K562 (cell line): ENCODE data around the gene HIVEP3. TPM values are rescaled to one million over a fixed set of nuclear protein-coding genes. Genes with fewer than 3 reads are reported as not detected.

Source experiments
- ATAC-seq: fragments of 200-7000 bp; cut with Tn5 transposase; 3 replicates; pipeline ENCODE4 v1.9.1; 2020; ENCODE audit warnings: moderate library complexity
- BruUV-seq: library from RNA; stranded (reverse); fragments of 400-500 nt; replicated peaks from 2 replicates; lab custom pipeline; 2021; lab: Mats Ljungman, UMichigan
- CTCF ChIA-PET: fragments of 300-600 bp; formaldehyde crosslinking; extraction: SDS; loops from one replicate; lab custom pipeline; 2021; ENCODE audit warnings: low intra/inter-chr PET ratio; lab: Yijun Ruan, JAX
- POLR2A ChIA-PET: fragments of 300-600, 350-650 bp; sonication (Branson Sonifier 250); formaldehyde crosslinking; extraction: SDS; loops from one replicate; lab custom pipeline; 2021; ENCODE audit warnings: antibody characterized with exemption, inconsistent platforms; lab: Yijun Ruan, JAX
- DNase-seq, 4 experiments: peaks; one replicate each; pipeline versions ENCODE4 v3.0.0 to v3.0.0-alpha.2; 2011 to 2018; ENCODE audit warnings: low spot score in 3 of 4, mixed read lengths in 3 of 4; ENCODE audit errors: extremely low read depth in 1 of 4
- FAIRE-seq: peaks from 2 replicates; lab custom pipeline; 2011; peaks lifted over from hg19 to GRCh38; lab: Jason Lieb, UNC
- H2AFZ ChIP-seq: 2 replicates; pipeline ENCODE4 v1.6.0; 2011; ENCODE audit warnings: low read depth, low read length, control low read depth, inconsistent platforms
- H3K27ac ChIP-seq: fragments of 200-600 bp; 3 replicates; pipeline ENCODE4 v1.8.0; 2011; ENCODE audit warnings: low read depth, mild to moderate bottlenecking, control low read depth, inconsistent platforms, low read length, moderate library complexity, mixed read lengths; ENCODE audit errors: extremely low read depth
- H3K27me3 ChIP-seq, 2 experiments: fragments of 300-600 bp in 1 of 2; 2 replicates in 1 of 2; 3 replicates in 1 of 2; pipeline versions ENCODE4 v1.6.0 to v1.8.0; 2011; ENCODE audit warnings: inconsistent platforms in 2 of 2, low read length in 2 of 2, mild to moderate bottlenecking in 1 of 2, mixed read lengths in 1 of 2, moderate library complexity in 1 of 2; ENCODE audit not compliant: control insufficient read depth in 2 of 2, insufficient read depth in 2 of 2
- H3K36me3 ChIP-seq: fragments of 300-600 bp; 3 replicates; pipeline ENCODE4 v1.8.0; 2011; ENCODE audit warnings: mild to moderate bottlenecking, low read length, inconsistent platforms; ENCODE audit not compliant: control insufficient read depth, insufficient read depth
- H3K4me1 ChIP-seq, 2 experiments: fragments of 200-600 bp in 1 of 2; replicated peaks in 1 of 2; 2 replicates in 1 of 2; 3 replicates in 1 of 2; pipeline versions ENCODE4 v1.5.1 to v1.8.0; 2011; ENCODE audit warnings: inconsistent platforms in 2 of 2, low read length in 2 of 2, mild to moderate bottlenecking in 1 of 2, mixed read lengths in 1 of 2, moderate library complexity in 1 of 2; ENCODE audit not compliant: control insufficient read depth in 2 of 2, insufficient read depth in 2 of 2
- H3K4me2 ChIP-seq: 2 replicates; pipeline ENCODE4 v1.6.1; 2011; ENCODE audit warnings: low read length, control low read depth, inconsistent platforms, mixed read lengths; ENCODE audit not compliant: insufficient read depth
- H3K4me3 ChIP-seq: fragments of 200-600 bp; sonication (generic), shearing (Covaris generic); 2 replicates; pipeline ENCODE4 v1.5.1; 2016; ENCODE audit warnings: control low read depth, inconsistent platforms
- H3K79me2 ChIP-seq: fragments of 200-600 bp; 3 replicates; pipeline ENCODE4 v1.8.0; 2011; ENCODE audit warnings: low read length, inconsistent platforms; ENCODE audit not compliant: control insufficient read depth, insufficient read depth
- H3K9ac ChIP-seq, 2 experiments: 2 replicates each; pipeline versions ENCODE4 v1.6.0 to v1.6.1; 2011; ENCODE audit warnings: low read depth in 2 of 2, low read length in 2 of 2, control low read depth in 1 of 2, inconsistent platforms in 1 of 2, mild to moderate bottlenecking in 1 of 2, mixed read lengths in 1 of 2; ENCODE audit not compliant: insufficient read depth in 1 of 2
- H3K9me1 ChIP-seq: one replicate; pipeline ENCODE4 v1.6.0; 2011; ENCODE audit warnings: inconsistent platforms, mild to moderate bottlenecking, low read length, moderate library complexity; ENCODE audit not compliant: control insufficient read depth, insufficient read depth
- H3K9me3 ChIP-seq: replicated peaks from 2 replicates; pipeline ENCODE4 v1.5.1; 2011; ENCODE audit warnings: low read depth, low read length, inconsistent platforms; ENCODE audit not compliant: control insufficient read depth, insufficient read depth
- H4K20me1 ChIP-seq: replicated peaks from 2 replicates; pipeline ENCODE4 v1.6.1; 2011; ENCODE audit warnings: low read length, inconsistent platforms, mixed read lengths; ENCODE audit not compliant: control insufficient read depth, insufficient read depth
- CCNT2 ChIP-seq: IDR thresholded peaks from 2 replicates; pipeline ENCODE4 v1.6.1; 2011; ENCODE audit warnings: borderline replicate concordance, low read depth, mild to moderate bottlenecking, moderate library complexity, mixed read lengths, low read length; ENCODE audit not compliant: insufficient read length; ENCODE audit errors: extremely low read depth
- ERF ChIP-seq: fragments of 450-650 bp; formaldehyde crosslinking; IDR thresholded peaks from 2 replicates; pipeline ENCODE4 v1.4.0; 2020; ENCODE audit warnings: mild to moderate bottlenecking, mixed read lengths
- FOXA3 ChIP-seq, 2 experiments: fragments of 450-650 bp in 1 of 2; sonication (generic) in 1 of 2; formaldehyde crosslinking; IDR thresholded peaks in 1 of 2; conservative IDR thresholded peaks in 1 of 2; 2 replicates each; pipeline versions ENCODE4 v1.4.0 to v1.8.0; 2020 to 2022; ENCODE audit warnings: mild to moderate bottlenecking in 2 of 2, missing genetic modification reagents in 1 of 2
- MYNN ChIP-seq, 2 experiments: sonication (generic); formaldehyde crosslinking in 1 of 2; IDR thresholded peaks; 2 replicates each; pipeline versions ENCODE4 v1.5.0 to v1.6.1; 2016 to 2020; ENCODE audit warnings: antibody characterized with exemption in 1 of 2, missing genetic modification reagents in 1 of 2
- RAD21 ChIP-seq, 2 experiments: fragments of 250-450 bp in 1 of 2; fragments of 450-650 bp in 1 of 2; sonication (Bioruptor Pico) in 1 of 2; formaldehyde crosslinking in 1 of 2; IDR thresholded peaks in 1 of 2; conservative IDR thresholded peaks in 1 of 2; 2 replicates each; pipeline versions ENCODE4 v1.4.0 to v1.8.0; 2020 to 2022; ENCODE audit warnings: mild to moderate bottlenecking in 2 of 2, moderate library complexity in 1 of 2
- RB1 ChIP-seq: fragments of 450-650 bp; IDR thresholded peaks from 2 replicates; pipeline ENCODE4 v1.6.1; 2017; ENCODE audit warnings: low read depth, mild to moderate bottlenecking
- RCOR1 ChIP-seq, 2 experiments: IDR thresholded peaks; 2 replicates each; pipeline ENCODE4 v1.6.1; 2012; ENCODE audit warnings: low read depth in 2 of 2, low read length in 2 of 2, borderline replicate concordance in 1 of 2, improper control_type of control experiment in 1 of 2
- STAG1 ChIP-seq: sonication (generic); formaldehyde crosslinking; IDR thresholded peaks from 2 replicates; pipeline ENCODE4 v1.5.0; 2020; ENCODE audit warnings: missing genetic modification reagents, borderline replicate concordance
- XRCC5 ChIP-seq: fragments of 200-400 bp; formaldehyde crosslinking; IDR thresholded peaks from 2 replicates; pipeline ENCODE4 v1.6.1; 2017; ENCODE audit warnings: low read depth, mild to moderate bottlenecking, low read length
- ZNF778 ChIP-seq: fragments of 450-650 bp; formaldehyde crosslinking; IDR thresholded peaks from 2 replicates; pipeline ENCODE4 v1.4.0; 2020; ENCODE audit warnings: mild to moderate bottlenecking, moderate library complexity
- WGBS: fragments of 100-300 bp; shearing (Covaris generic); methylation state at CpG from one replicate; pipeline ENCODE4 v1.1.6; 2016; ENCODE audit warnings: low coverage, mixed read lengths; ENCODE audit not compliant: insufficient coverage; ENCODE audit errors: missing lambda C conversion rate; 5-methylcytosine and 5-hydroxymethylcytosine counted together
- in situ Hi-C: fragments of 300-500 bp; cut with MboI; formaldehyde crosslinking; loops from 4 replicates; pipeline ENCODE4 v1.15.0; 2018; ENCODE audit warnings: inconsistent platforms, mixed read lengths
- intact Hi-C: fragments of 100-400 bp; cut with micrococcal nuclease; formaldehyde crosslinking; loops from 2 replicates; pipeline ENCODE4 v1.14.2; 2022
- polyA plus RNA-seq, 8 experiments: library from polyadenylated mRNA; depleted of rRNA in 4 of 8; stranded (reverse) in 5 of 8; unstranded in 3 of 8; fragments of >200 nt; fragmentation: Nextera tagmentation in 2 of 8; fragmentation: Illumina TruSeq in 1 of 8; extraction: Ambion mirVana in 2 of 8; extraction: Trizol in 1 of 8; gene quantifications; 2 replicates each; pipeline versions ENCODE4 v1.2.1 to v1.2.3, GENCODE V29; 2011 to 2014; ENCODE audit warnings: inconsistent platforms in 1 of 8, missing spikeins in 1 of 8
- total RNA-seq, 7 experiments: library from RNA; depleted of rRNA in 6 of 7; stranded (reverse); fragments of >200 nt in 6 of 7; fragmentation: Illumina TruSeq in 2 of 7; extraction: Trizol in 2 of 7; gene quantifications; 2 replicates each; pipeline versions ENCODE4 v1.2.1 to v1.2.3, GENCODE V29; 2011 to 2021; ENCODE audit warnings: low replicate concordance in 1 of 7
- TF ChIP-seq, protein P1 (sequence below): fragments of 450-650 bp; formaldehyde crosslinking; IDR thresholded peaks from 2 replicates; pipeline ENCODE4 v1.4.0; 2020; ENCODE audit warnings: mild to moderate bottlenecking, moderate library complexity
- TF ChIP-seq, protein P2 (sequence below): sonication (generic); formaldehyde crosslinking; IDR thresholded peaks from 2 replicates; pipeline ENCODE4 v1.8.1; 2023; ENCODE audit warnings: missing genetic modification reagents, mild to moderate bottlenecking, borderline replicate concordance

The HIVEP3 gene
- total and polyA plus RNA-seq, 9 of the 15 experiments (the other 6 are each of a cell fraction or from before 2014, with no cell fraction given) = 0.09 to 0.58 (median 0.34) TPM; not detected in 1

DNA sequence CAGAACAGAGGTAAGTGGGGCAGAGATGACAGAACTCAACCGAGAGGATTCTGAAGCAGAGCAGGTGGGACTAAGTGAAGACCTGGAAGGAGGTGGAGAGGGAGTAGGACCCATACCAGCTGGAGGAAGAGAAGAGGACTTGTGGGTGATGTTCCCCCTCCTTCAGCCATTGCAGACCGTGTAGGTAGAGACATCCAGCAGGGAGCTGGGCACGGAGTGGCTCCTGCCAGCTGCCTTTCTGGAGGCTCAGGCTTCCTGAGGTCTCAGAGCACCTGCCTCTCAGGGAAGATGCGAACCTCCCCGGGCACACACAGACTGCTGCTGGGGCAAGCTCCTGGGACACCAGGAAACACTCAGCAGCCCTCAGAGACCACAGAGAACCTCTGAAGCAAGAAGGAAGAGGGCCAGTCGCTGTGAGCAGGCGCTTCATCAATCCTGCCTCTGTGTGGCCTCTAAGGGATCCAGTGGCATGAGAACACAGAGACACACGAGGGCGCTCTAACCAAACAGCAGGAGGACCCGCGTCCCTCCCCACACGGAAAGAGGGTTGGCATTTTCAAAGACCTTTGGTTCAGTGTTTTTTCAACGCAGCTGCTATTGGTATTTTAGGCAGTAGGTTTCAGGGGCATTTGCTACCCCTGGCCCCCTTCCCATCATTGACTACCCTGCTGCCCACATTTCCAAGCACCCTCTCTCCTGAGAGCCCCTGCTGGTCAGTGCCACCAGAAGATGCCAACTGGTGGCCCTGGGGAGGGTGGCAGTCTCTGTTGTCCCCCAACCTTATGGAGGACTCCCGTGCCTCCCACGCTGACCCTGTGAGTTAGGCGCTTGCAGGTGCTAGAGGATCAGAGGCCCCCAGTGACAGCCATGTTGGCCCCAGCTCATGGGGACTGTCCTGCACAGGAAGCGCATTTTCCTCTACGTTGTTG lies 344.7 kb downstream of the HIVEP3 start:
- CTCF ChIA-PET = interaction anchor here (1.1 kb wide), 1 partner anchor 222 kb away, joined by 3 read pairs; no protein-coding TSS in a partner anchor
- H4K20me1 ChIP-seq = 0 out of 2 replicates have a peak, but pooled peaks cover 9% of the 10 kb centered on the region
- no peaks in the 10 kb centered on the region for H3K36me3 ChIP-seq
- no peak overlapping the region for H3K27ac ChIP-seq
- H3K79me2 ChIP-seq = no peaks in the 10 kb centered on the region
- WGBS = 4% methylated on average over 18 of the region's 18 CpGs
- FAIRE-seq (peak; percentile 95), DNase-seq (peak; percentile 73 to 81 (median 80)), ATAC-seq (peak; percentile 97)
- H3K4me2 ChIP-seq = no peak overlapping the region
- no peaks in the 10 kb centered on the region for H3K9me1 ChIP-seq
- peaks cover 0 to 14% of the 10 kb centered on the region in 2 experiments; a peak in 2 of 5 replicates for H3K27me3 ChIP-seq
- H2AFZ ChIP-seq = no peak overlapping the region
- H3K9me3 ChIP-seq = no peaks in the 10 kb centered on the region
- BruUV-seq = no TSS peak
- POLR2A ChIA-PET = interaction anchor here (0.6 kb wide), 1 partner anchor 31 kb away, joined by 4 read pairs; no protein-coding TSS in a partner anchor
- intact Hi-C loops (loop anchor here (10.0 kb wide), 2 partner anchors 211 to 601 kb away; no protein-coding TSS in a partner anchor), in situ Hi-C loops (loop anchor here (10.0 kb wide), 1 partner anchor 571 kb away; no protein-coding TSS in a partner anchor)
- no peak overlapping the region for H3K9ac ChIP-seq
- no peaks in the 10 kb centered on the region for H3K4me1 ChIP-seq
- no peak overlapping the region for H3K4me3 ChIP-seq
- TF ChIP-seq, protein P1, sequence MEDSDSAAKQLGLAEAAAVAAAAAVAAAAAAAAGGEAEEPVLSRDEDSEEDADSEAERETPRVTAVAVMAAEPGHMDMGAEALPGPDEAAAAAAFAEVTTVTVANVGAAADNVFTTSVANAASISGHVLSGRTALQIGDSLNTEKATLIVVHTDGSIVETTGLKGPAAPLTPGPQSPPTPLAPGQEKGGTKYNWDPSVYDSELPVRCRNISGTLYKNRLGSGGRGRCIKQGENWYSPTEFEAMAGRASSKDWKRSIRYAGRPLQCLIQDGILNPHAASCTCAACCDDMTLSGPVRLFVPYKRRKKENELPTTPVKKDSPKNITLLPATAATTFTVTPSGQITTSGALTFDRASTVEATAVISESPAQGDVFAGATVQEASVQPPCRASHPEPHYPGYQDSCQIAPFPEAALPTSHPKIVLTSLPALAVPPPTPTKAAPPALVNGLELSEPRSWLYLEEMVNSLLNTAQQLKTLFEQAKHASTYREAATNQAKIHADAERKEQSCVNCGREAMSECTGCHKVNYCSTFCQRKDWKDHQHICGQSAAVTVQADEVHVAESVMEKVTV = peak; percentile 83
- TF ChIP-seq FOXA3 (CRISPR knock-in tag; conservative IDR thresholded peaks at IDR 0.05 in 1 of 2, IDR thresholded peaks at IDR 0.05 in 1 of 2) (no peak), STAG1 (CRISPR knock-in tag) (peak; percentile 73; the same call in 1 of the 2 replicates), ERF (0 out of 2 replicates have a peak, but pooled peaks have one; percentile 18), RCOR1 (IDR thresholded peaks at IDR 0.05; ENCODE audit: borderline replicate concordance in 1 of 2, low read depth in 2 of 2, low read length in 2 of 2) (0 out of 4 replicates have a peak, but pooled peaks of 1 of the 2 experiments have one; percentile 52), CCNT2 (no peak), XRCC5 (peak; percentile 72; the same call in 1 of the 2 replicates), RAD21 (CRISPR knock-in tag; conservative IDR thresholded peaks at IDR 0.05 in 1 of 2, IDR thresholded peaks at IDR 0.05 in 1 of 2) (peak; percentile 90 to 94), ZNF778 (CRISPR knock-in tag) (no peak), MYNN (IDR thresholded peaks at IDR 0.05) (0 out of 2 replicates have a peak, but pooled peaks have one; percentile 33), MYNN (CRISPR knock-in tag; IDR thresholded peaks at IDR 0.05) (no peak), RB1 (peak; percentile 38; the same call in 1 of the 2 replicates)
- TF ChIP-seq, protein P2, sequence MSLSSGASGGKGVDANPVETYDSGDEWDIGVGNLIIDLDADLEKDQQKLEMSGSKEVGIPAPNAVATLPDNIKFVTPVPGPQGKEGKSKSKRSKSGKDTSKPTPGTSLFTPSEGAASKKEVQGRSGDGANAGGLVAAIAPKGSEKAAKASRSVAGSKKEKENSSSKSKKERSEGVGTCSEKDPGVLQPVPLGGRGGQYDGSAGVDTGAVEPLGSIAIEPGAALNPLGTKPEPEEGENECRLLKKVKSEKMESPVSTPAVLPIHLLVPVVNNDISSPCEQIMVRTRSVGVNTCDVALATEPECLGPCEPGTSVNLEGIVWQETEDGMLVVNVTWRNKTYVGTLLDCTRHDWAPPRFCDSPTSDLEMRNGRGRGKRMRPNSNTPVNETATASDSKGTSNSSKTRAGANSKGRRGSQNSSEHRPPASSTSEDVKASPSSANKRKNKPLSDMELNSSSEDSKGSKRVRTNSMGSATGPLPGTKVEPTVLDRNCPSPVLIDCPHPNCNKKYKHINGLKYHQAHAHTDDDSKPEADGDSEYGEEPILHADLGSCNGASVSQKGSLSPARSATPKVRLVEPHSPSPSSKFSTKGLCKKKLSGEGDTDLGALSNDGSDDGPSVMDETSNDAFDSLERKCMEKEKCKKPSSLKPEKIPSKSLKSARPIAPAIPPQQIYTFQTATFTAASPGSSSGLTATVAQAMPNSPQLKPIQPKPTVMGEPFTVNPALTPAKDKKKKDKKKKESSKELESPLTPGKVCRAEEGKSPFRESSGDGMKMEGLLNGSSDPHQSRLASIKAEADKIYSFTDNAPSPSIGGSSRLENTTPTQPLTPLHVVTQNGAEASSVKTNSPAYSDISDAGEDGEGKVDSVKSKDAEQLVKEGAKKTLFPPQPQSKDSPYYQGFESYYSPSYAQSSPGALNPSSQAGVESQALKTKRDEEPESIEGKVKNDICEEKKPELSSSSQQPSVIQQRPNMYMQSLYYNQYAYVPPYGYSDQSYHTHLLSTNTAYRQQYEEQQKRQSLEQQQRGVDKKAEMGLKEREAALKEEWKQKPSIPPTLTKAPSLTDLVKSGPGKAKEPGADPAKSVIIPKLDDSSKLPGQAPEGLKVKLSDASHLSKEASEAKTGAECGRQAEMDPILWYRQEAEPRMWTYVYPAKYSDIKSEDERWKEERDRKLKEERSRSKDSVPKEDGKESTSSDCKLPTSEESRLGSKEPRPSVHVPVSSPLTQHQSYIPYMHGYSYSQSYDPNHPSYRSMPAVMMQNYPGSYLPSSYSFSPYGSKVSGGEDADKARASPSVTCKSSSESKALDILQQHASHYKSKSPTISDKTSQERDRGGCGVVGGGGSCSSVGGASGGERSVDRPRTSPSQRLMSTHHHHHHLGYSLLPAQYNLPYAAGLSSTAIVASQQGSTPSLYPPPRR = no peak
